ENCODE measurements around the gene PCSK6. TPM values are rescaled to one million over a fixed set of nuclear protein-coding genes. Genes with fewer than 3 reads are reported as not detected.

Gene PCSK6
- total RNA-seq, 1 donor: 0.72 TPM

DNA sequence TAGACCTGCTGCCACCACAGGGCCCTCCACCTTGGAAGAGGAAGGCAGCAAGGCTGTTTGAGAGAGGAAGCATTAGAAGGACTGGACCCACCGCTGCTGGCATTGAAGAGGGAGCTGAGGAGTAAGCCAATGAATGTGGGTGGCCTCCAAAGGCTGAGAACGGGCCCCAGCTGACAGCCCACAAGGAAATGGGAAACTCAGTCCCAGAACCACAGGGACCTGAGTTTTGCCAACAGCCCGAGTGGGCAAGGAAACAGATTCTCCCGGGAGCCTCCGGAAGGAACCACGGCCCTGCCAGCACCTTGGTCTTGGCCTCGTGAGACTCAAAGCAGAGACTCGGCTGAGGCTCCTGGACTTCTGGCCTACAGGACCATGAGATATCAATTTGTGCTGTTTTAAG is 99.0 kb downstream of the PCSK6 start:
- Histone ChIP-seq H2AFZ (ENCODE audit: low read length) (no peak overlapping the region), H3K79me2 (ENCODE audit: insufficient read depth, low read length) (no peaks in the 10 kb centered on the region), H3K4me2 (ENCODE audit: insufficient read depth, low read length) (no peak overlapping the region), H3K36me3 (ENCODE audit: insufficient read depth, low read length) (no peaks in the 10 kb centered on the region), H3K9me3 (ENCODE audit: low read depth, low read length) (no peaks in the 10 kb centered on the region), H3K4me1 (ENCODE audit: insufficient read depth, low read length) (no peaks in the 10 kb centered on the region), H3K27ac (ENCODE audit: low read depth, low read length) (no peak overlapping the region), H3K27me3 (ENCODE audit: insufficient read depth, low read length) (peaks cover 11% of the 10 kb centered on the region), H4K20me1 (ENCODE audit: insufficient read depth, low read length) (no peaks in the 10 kb centered on the region), H3K4me3 (ENCODE audit: insufficient read depth, low read length) (no peak overlapping the region)
- no peak for DNase-seq (ENCODE audit: insufficient read length, low spot score, missing footprints)
- TF ChIP-seq, protein P1, sequence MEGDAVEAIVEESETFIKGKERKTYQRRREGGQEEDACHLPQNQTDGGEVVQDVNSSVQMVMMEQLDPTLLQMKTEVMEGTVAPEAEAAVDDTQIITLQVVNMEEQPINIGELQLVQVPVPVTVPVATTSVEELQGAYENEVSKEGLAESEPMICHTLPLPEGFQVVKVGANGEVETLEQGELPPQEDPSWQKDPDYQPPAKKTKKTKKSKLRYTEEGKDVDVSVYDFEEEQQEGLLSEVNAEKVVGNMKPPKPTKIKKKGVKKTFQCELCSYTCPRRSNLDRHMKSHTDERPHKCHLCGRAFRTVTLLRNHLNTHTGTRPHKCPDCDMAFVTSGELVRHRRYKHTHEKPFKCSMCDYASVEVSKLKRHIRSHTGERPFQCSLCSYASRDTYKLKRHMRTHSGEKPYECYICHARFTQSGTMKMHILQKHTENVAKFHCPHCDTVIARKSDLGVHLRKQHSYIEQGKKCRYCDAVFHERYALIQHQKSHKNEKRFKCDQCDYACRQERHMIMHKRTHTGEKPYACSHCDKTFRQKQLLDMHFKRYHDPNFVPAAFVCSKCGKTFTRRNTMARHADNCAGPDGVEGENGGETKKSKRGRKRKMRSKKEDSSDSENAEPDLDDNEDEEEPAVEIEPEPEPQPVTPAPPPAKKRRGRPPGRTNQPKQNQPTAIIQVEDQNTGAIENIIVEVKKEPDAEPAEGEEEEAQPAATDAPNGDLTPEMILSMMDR (IDR thresholded peaks at IDR 0.05; ENCODE audit: extremely low read depth, low read depth, low read length): no peak

DNA sequence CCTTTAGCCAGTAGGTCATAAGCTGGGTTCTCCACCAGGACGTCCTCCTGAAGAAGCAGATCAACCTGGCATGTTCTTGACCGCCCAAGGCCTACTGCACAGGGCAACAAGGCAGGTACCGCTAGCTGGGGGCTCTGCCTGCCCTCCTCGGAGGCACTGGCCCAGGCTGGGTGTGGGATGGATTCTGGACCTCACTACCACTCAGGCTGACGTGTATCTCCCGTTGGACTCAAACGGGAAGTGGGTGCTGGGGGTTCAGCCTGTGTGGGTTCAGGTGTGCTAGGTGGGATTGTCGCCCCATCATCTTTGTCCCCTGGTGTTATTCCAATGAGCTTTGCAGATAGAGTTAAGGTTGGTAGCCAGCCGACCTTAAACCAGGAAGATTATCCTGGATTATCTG is 99.4 kb downstream of the PCSK6 start:
- H2AFZ ChIP-seq (ENCODE audit: low read length): no peak overlapping the region
- H3K9me3 ChIP-seq (ENCODE audit: low read depth, low read length): no peaks in the 10 kb centered on the region
- H3K79me2 ChIP-seq (ENCODE audit: insufficient read depth, low read length): no peaks in the 10 kb centered on the region
- H3K4me1 ChIP-seq (ENCODE audit: insufficient read depth, low read length): no peaks in the 10 kb centered on the region
- no peak for DNase-seq (ENCODE audit: insufficient read length, low spot score, missing footprints)
- no peak overlapping the region for H3K27ac ChIP-seq (ENCODE audit: low read depth, low read length)
- peaks cover 7% of the 10 kb centered on the region for H3K27me3 ChIP-seq (ENCODE audit: insufficient read depth, low read length)
- no peak overlapping the region for H3K4me3 ChIP-seq (ENCODE audit: insufficient read depth, low read length)
- H4K20me1 ChIP-seq (ENCODE audit: insufficient read depth, low read length): no peaks in the 10 kb centered on the region
- TF ChIP-seq, protein P1 (IDR thresholded peaks at IDR 0.05; ENCODE audit: extremely low read depth, low read depth, low read length): no peak
- no peak overlapping the region for H3K4me2 ChIP-seq (ENCODE audit: insufficient read depth, low read length)
- H3K36me3 ChIP-seq (ENCODE audit: insufficient read depth, low read length): no peaks in the 10 kb centered on the region

DNA sequence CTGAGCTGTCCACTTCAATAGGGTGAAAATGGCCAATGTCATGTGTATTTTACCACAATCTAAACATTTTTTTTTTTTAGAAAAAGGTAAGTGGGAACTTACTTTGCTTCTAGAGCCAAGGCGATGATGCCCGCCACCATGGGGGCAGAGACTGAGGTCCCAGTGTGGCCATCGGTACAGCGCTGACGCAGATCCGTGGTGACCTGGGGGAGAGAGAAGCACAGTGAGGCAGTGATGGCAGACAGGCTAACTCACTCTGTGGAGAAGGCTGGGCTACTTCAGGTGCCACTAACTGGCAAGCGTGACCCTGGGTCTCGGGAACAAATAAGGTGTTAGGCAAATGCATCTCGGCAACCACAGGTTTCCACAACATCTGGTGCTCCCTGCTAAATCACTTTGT is 100.1 kb downstream of the PCSK6 start:
- no peak overlapping the region for H2AFZ ChIP-seq (ENCODE audit: low read length)
- H4K20me1 ChIP-seq (ENCODE audit: insufficient read depth, low read length): no peaks in the 10 kb centered on the region
- H3K79me2 ChIP-seq (ENCODE audit: insufficient read depth, low read length): no peaks in the 10 kb centered on the region
- H3K4me2 ChIP-seq (ENCODE audit: insufficient read depth, low read length): no peak overlapping the region
- no peaks in the 10 kb centered on the region for H3K27me3 ChIP-seq (ENCODE audit: insufficient read depth, low read length)
- no peak for DNase-seq (ENCODE audit: insufficient read length, low spot score, missing footprints)
- no peak overlapping the region for H3K4me3 ChIP-seq (ENCODE audit: insufficient read depth, low read length)
- H3K36me3 ChIP-seq (ENCODE audit: insufficient read depth, low read length): no peaks in the 10 kb centered on the region
- no peaks in the 10 kb centered on the region for H3K4me1 ChIP-seq (ENCODE audit: insufficient read depth, low read length)
- TF ChIP-seq, protein P1 (IDR thresholded peaks at IDR 0.05; ENCODE audit: extremely low read depth, low read depth, low read length): no peak
- H3K27ac ChIP-seq (ENCODE audit: low read depth, low read length): no peak overlapping the region
- H3K9me3 ChIP-seq (ENCODE audit: low read depth, low read length): no peaks in the 10 kb centered on the region

DNA sequence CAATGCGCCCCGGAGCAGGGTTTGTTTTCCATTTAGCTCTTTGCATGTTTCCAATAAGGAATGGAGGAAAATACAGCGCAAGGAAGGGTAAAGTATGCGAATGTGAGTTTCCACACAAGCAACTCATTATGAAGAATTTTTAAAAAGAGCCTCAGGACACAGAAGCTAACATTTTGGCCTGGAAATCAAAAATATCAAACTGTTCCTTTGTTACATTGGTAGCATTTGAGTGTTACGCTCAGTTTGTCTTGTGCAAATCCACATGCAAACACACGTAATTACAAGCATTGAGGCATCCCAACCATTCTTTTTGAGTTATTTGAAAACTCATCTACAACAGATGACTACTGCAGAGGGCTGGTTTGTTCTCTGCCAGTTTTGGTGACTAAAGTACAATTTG is 101.5 kb downstream of the PCSK6 start:
- Histone ChIP-seq H3K27ac (ENCODE audit: low read depth, low read length) (no peak overlapping the region), H3K4me2 (ENCODE audit: insufficient read depth, low read length) (no peak overlapping the region), H3K4me1 (ENCODE audit: insufficient read depth, low read length) (no peaks in the 10 kb centered on the region), H3K9me3 (ENCODE audit: low read depth, low read length) (no peaks in the 10 kb centered on the region), H2AFZ (ENCODE audit: low read length) (no peak overlapping the region), H3K4me3 (ENCODE audit: insufficient read depth, low read length) (no peak overlapping the region), H4K20me1 (ENCODE audit: insufficient read depth, low read length) (no peaks in the 10 kb centered on the region), H3K36me3 (ENCODE audit: insufficient read depth, low read length) (no peaks in the 10 kb centered on the region), H3K27me3 (ENCODE audit: insufficient read depth, low read length) (no peaks in the 10 kb centered on the region), H3K79me2 (ENCODE audit: insufficient read depth, low read length) (no peaks in the 10 kb centered on the region)
- DNase-seq (ENCODE audit: insufficient read length, low spot score, missing footprints): no peak
- TF ChIP-seq, protein P1 (IDR thresholded peaks at IDR 0.05; ENCODE audit: extremely low read depth, low read depth, low read length): no peak

Data from osteoblast (primary cell).